ENCODE results near the gene DNAI7. TPM values are rescaled to one million over a fixed set of nuclear protein-coding genes. Genes with fewer than 3 reads are reported as not detected.

The DNAI7 gene
- polyA plus RNA-seq, 1 donor from 2014 or later, result 1.3 TPM

DNA sequence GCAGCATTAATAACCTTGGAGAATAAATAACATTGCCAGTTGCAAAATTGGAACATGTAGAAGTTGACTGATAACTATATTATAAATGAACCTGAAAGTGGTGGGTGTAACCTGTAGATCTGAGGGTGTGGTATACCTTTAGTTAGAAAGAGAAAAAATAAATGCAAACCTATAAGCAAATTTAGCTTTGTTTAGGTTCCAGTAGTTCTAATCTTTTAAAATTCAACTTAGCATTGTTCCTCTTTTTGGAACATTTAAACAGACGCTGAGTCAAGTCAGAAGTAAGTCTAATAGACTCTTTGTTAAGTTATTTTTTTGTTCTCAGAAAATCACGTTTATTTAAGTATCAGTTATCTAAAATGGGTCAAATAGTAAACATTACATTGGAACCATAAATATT is 120.0 kb downstream of the DNAI7 start:
- no peaks in the 10 kb centered on the region for H3K27me3 ChIP-seq (ENCODE audit: insufficient read depth, low read depth, low read length)
- no peak overlapping the region for H3K27ac ChIP-seq (ENCODE audit: low read length)
- no peaks in the 10 kb centered on the region for H3K36me3 ChIP-seq (ENCODE audit: insufficient read depth, low read length)
- no peak overlapping the region for H2AFZ ChIP-seq (ENCODE audit: low read depth, low read length)
- no peaks in the 10 kb centered on the region for H4K20me1 ChIP-seq (ENCODE audit: insufficient read depth)
- H3K79me2 ChIP-seq (replicated peaks; ENCODE audit: insufficient read depth, low read length), result no peaks in the 10 kb centered on the region
- no peaks in the 10 kb centered on the region for H3K9me3 ChIP-seq (ENCODE audit: low read length)
- H3F3A ChIP-seq (ENCODE audit: insufficient read depth, low read length, poor library complexity, severe bottlenecking), result no peaks in the 10 kb centered on the region
- TF ChIP-seq, protein P1, sequence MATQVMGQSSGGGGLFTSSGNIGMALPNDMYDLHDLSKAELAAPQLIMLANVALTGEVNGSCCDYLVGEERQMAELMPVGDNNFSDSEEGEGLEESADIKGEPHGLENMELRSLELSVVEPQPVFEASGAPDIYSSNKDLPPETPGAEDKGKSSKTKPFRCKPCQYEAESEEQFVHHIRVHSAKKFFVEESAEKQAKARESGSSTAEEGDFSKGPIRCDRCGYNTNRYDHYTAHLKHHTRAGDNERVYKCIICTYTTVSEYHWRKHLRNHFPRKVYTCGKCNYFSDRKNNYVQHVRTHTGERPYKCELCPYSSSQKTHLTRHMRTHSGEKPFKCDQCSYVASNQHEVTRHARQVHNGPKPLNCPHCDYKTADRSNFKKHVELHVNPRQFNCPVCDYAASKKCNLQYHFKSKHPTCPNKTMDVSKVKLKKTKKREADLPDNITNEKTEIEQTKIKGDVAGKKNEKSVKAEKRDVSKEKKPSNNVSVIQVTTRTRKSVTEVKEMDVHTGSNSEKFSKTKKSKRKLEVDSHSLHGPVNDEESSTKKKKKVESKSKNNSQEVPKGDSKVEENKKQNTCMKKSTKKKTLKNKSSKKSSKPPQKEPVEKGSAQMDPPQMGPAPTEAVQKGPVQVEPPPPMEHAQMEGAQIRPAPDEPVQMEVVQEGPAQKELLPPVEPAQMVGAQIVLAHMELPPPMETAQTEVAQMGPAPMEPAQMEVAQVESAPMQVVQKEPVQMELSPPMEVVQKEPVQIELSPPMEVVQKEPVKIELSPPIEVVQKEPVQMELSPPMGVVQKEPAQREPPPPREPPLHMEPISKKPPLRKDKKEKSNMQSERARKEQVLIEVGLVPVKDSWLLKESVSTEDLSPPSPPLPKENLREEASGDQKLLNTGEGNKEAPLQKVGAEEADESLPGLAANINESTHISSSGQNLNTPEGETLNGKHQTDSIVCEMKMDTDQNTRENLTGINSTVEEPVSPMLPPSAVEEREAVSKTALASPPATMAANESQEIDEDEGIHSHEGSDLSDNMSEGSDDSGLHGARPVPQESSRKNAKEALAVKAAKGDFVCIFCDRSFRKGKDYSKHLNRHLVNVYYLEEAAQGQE (IDR thresholded peaks at IDR 0.05; ENCODE audit: borderline replicate concordance), result no peak
- TF ChIP-seq RAD21 (conservative IDR thresholded peaks at IDR 0.05) (no peak), POLR2AphosphoS5 (IDR thresholded peaks at IDR 0.05) (no peak), EP300 (conservative IDR thresholded peaks at IDR 0.05; ENCODE audit: poor library complexity, severe bottlenecking) (no peak), MXI1 (conservative IDR thresholded peaks at IDR 0.05; ENCODE audit: poor library complexity, severe bottlenecking) (no peak), TAF1 (IDR thresholded peaks at IDR 0.05; ENCODE audit: low read depth) (no peak), SMC3 (conservative IDR thresholded peaks at IDR 0.05; ENCODE audit: poor library complexity) (no peak), EZH2 (IDR thresholded peaks at IDR 0.05; ENCODE audit: borderline replicate concordance, insufficient read depth, low read length, poor library complexity, severe bottlenecking) (no peak)
- TF ChIP-seq, protein P2, sequence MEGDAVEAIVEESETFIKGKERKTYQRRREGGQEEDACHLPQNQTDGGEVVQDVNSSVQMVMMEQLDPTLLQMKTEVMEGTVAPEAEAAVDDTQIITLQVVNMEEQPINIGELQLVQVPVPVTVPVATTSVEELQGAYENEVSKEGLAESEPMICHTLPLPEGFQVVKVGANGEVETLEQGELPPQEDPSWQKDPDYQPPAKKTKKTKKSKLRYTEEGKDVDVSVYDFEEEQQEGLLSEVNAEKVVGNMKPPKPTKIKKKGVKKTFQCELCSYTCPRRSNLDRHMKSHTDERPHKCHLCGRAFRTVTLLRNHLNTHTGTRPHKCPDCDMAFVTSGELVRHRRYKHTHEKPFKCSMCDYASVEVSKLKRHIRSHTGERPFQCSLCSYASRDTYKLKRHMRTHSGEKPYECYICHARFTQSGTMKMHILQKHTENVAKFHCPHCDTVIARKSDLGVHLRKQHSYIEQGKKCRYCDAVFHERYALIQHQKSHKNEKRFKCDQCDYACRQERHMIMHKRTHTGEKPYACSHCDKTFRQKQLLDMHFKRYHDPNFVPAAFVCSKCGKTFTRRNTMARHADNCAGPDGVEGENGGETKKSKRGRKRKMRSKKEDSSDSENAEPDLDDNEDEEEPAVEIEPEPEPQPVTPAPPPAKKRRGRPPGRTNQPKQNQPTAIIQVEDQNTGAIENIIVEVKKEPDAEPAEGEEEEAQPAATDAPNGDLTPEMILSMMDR (IDR thresholded peaks at IDR 0.05; ENCODE audit: poor library complexity, severe bottlenecking), result no peak
- no peak overlapping the region for H3K4me2 ChIP-seq (ENCODE audit: low read length)
- no peak overlapping the region for H3K4me3 ChIP-seq (ENCODE audit: low read length)
- H3K9ac ChIP-seq (ENCODE audit: low read length), result no peak overlapping the region
- H3K9me2 ChIP-seq (ENCODE audit: insufficient read depth, low read length), result no peaks in the 10 kb centered on the region

- H3K27me3 ChIP-seq (ENCODE audit: insufficient read depth, low read depth, low read length), result no peaks in the 10 kb centered on the region
- no peaks in the 10 kb centered on the region for H3K79me2 ChIP-seq (replicated peaks; ENCODE audit: insufficient read depth, low read length)
- H3K4me2 ChIP-seq (ENCODE audit: low read length), result no peak overlapping the region
- TF ChIP-seq POLR2AphosphoS5 (IDR thresholded peaks at IDR 0.05), result no peak
- no peak for TF ChIP-seq EZH2 (IDR thresholded peaks at IDR 0.05; ENCODE audit: borderline replicate concordance, insufficient read depth, low read length, poor library complexity, severe bottlenecking)
- no peak for TF ChIP-seq RAD21 (conservative IDR thresholded peaks at IDR 0.05)
- no peak for TF ChIP-seq TAF1 (IDR thresholded peaks at IDR 0.05; ENCODE audit: low read depth)
- TF ChIP-seq, protein P2 (IDR thresholded peaks at IDR 0.05; ENCODE audit: poor library complexity, severe bottlenecking), result no peak
- no peak for TF ChIP-seq MXI1 (conservative IDR thresholded peaks at IDR 0.05; ENCODE audit: poor library complexity, severe bottlenecking)
- no peaks in the 10 kb centered on the region for H3K9me3 ChIP-seq (ENCODE audit: low read length)
- no peaks in the 10 kb centered on the region for H3K9me2 ChIP-seq (ENCODE audit: insufficient read depth, low read length)
- H3F3A ChIP-seq (ENCODE audit: insufficient read depth, low read length, poor library complexity, severe bottlenecking), result no peaks in the 10 kb centered on the region
- H4K20me1 ChIP-seq (ENCODE audit: insufficient read depth), result no peaks in the 10 kb centered on the region
- no peak overlapping the region for H3K4me3 ChIP-seq (ENCODE audit: low read length)
- no peak overlapping the region for H3K9ac ChIP-seq (ENCODE audit: low read length)
- no peaks in the 10 kb centered on the region for H3K36me3 ChIP-seq (ENCODE audit: insufficient read depth, low read length)
- no peak overlapping the region for H3K27ac ChIP-seq (ENCODE audit: low read length)
- no peak overlapping the region for H2AFZ ChIP-seq (ENCODE audit: low read depth, low read length)
These were observed 120.8 kb downstream of the DNAI7 start for GRCh38 chr12:25074113-25074512.

All from neural cell (in vitro differentiated cells).